ENCODE results near the gene FOXC2.
A peak's percentile ranks its signal among the peaks of the same experiment; 100 is the strongest.

FOXC2 gene

GRCh38 chr16:86533076-86533475, 33.6 kb upstream of the FOXC2 start:
- DNase-seq (ENCODE audit: low read depth, low spot score), result no peak

GRCh38 chr16:86533767-86534351, 32.8 kb upstream of the FOXC2 start:
- DNase-seq (ENCODE audit: low read depth, low spot score), result no peak

- no peak for DNase-seq (ENCODE audit: low read depth, low spot score)
These were observed 31.6 kb upstream of the FOXC2 start for GRCh38 chr16:86534779-86535615.

GRCh38 chr16:86536621-86537020, 30.0 kb upstream of the FOXC2 start:
- no peak for DNase-seq (ENCODE audit: low read depth, low spot score)

- DNase-seq (ENCODE audit: low read depth, low spot score), result no peak
These were observed 29.1 kb upstream of the FOXC2 start for GRCh38 chr16:86537486-86537885.

GRCh38 chr16:86538196-86538780, 28.3 kb upstream of the FOXC2 start:
- no peak for DNase-seq (ENCODE audit: low read depth, low spot score)

- DNase-seq (ENCODE audit: low read depth, low spot score), result no peak
These were observed 25.7 kb upstream of the FOXC2 start for GRCh38 chr16:86540894-86541293.

- no peak for DNase-seq (ENCODE audit: low read depth, low spot score)
These were observed 25.1 kb upstream of the FOXC2 start for GRCh38 chr16:86541560-86541959.

GRCh38 chr16:86542756-86543750, 23.6 kb upstream of the FOXC2 start:
- no peak for DNase-seq (ENCODE audit: low read depth, low spot score)

GRCh38 chr16:86545481-86545880, 21.1 kb upstream of the FOXC2 start:
- no peak for DNase-seq (ENCODE audit: low read depth, low spot score)

GRCh38 chr16:86545954-86546637, 20.5 kb upstream of the FOXC2 start:
- DNase-seq (ENCODE audit: low read depth, low spot score), result no peak

- DNase-seq (ENCODE audit: low read depth, low spot score), result no peak
These were observed 20.0 kb upstream of the FOXC2 start for GRCh38 chr16:86546638-86547013.

GRCh38 chr16:86547286-86547685, 19.3 kb upstream of the FOXC2 start:
- DNase-seq (ENCODE audit: low read depth, low spot score), result no peak

- DNase-seq (ENCODE audit: low read depth, low spot score), result no peak
These were observed 17.3 kb upstream of the FOXC2 start for GRCh38 chr16:86549076-86549892.

GRCh38 chr16:86549893-86550190, 16.8 kb upstream of the FOXC2 start:
- no peak for DNase-seq (ENCODE audit: low read depth, low spot score)

- no peak for DNase-seq (ENCODE audit: low read depth, low spot score)
These were observed 16.3 kb upstream of the FOXC2 start for GRCh38 chr16:86550281-86550680.

- no peak for DNase-seq (ENCODE audit: low read depth, low spot score)
These were observed 13.3 kb upstream of the FOXC2 start for GRCh38 chr16:86553356-86553755.

GRCh38 chr16:86554599-86554916, 12.1 kb upstream of the FOXC2 start:
- no peak for DNase-seq (ENCODE audit: low read depth, low spot score)

GRCh38 chr16:86554917-86555703, 11.5 kb upstream of the FOXC2 start, which contains the start of gene MTHFSD:
Gene MTHFSD (minus strand): TSS chr16:86555235. CDS start chr16:86555184, 51 bp downstream.
- DNase-seq (ENCODE audit: low read depth, low spot score), result peak; percentile 94

- no peak for DNase-seq (ENCODE audit: low read depth, low spot score)
These were observed 10.9 kb upstream of the FOXC2 start for GRCh38 chr16:86555704-86556075.
